Fibroblast of gingiva (primary cell): Measurements from ENCODE around the gene CHRDL1.

Source experiments
- DNase-seq: peaks from one replicate; pipeline ENCODE4 v3.0.0-alpha.2; 2011; ENCODE audit warnings: low read depth

CHRDL1 gene

DNA sequence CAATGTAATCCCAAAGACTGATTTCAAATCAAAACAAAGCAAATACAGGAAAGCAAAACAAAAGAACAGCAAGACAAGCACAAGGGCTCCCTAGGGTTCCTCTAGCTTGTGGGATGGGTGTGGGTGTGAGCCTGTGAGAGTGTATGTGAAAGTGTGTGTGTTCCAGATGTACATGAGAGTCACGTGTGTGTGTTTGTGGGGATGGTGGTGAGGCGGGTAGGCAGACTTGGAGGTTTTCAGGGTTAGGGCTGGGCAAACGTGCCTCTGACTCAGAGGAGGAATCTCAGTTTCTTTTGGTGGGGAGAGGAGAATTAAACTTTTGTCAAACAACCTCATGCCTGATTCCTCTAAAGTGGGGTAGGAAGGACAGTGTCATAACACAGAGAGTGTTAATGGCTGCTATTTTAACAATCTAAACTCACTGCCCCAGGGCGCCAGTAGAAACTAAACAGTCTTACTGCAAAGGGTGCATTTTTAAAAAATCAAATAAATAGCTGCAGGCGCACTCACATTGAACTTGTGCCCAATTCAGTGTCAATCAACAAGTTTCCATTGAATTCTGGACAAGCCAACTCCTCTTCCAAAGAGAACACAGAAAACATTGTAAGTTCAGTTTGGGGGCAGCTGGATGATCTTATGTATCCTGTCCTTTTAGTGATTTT lies 51.8 kb downstream of the CHRDL1 start:
- DNase-seq: peak; percentile 32

DNA sequence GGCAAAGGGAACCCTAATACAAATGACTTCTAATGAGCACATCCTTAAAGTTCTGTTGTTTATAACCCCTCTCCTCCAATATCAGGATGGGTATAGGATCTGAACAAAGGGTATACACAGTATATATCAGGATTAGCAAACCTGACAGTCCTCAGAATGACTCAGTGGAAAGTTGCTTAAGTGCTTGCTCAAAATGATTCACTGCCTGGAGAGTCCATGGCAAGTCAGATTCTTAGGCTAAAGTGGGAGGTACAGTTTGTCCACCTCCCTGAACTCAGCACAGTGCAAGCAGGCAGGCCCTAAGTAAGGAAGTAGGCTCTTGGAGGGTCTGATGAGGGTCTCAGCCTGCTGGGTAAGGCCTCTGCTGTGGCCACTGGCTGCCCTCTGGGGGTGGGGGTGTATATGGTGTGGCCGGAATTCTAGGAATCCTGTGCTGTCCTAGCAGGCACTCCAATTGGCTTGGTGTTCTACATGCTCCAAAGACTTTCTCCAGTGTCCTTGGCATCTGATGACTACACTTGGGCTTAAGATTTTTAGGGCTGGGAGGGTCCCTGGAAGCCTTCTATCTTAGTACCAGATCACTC lies 54.3 kb downstream of the CHRDL1 start:
- DNase-seq: peak; percentile 69

DNA sequence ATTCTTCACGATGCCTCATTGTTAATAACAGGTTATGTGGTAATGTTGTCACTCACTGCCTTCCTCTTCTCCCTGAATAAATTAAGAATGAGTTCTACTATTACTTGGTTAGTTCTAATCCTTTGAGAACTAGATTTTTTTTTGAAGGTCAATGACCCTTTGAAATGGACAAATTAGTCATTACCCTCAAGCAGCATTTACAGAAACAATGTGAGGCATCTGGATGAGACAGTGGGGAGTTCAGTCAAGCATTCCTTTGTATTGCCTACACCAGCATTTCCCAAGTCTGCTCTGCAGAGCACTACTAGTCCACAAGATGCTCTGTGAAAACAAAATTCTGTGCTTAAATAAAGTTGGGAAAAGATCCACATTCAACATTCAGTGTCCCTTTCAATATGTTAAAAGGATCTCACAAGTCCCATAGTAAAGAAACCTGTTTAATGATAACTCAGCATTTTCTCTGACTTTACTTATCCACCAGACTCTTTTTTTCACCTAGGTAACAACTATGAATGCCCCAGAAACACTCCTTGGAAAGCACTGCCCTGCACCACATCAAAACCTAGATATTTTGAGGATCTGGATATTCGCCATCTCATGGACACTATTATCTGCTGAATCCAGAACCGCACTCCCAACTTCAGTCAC lies 60.6 kb downstream of the CHRDL1 start:
- DNase-seq: peak; percentile 84

DNA sequence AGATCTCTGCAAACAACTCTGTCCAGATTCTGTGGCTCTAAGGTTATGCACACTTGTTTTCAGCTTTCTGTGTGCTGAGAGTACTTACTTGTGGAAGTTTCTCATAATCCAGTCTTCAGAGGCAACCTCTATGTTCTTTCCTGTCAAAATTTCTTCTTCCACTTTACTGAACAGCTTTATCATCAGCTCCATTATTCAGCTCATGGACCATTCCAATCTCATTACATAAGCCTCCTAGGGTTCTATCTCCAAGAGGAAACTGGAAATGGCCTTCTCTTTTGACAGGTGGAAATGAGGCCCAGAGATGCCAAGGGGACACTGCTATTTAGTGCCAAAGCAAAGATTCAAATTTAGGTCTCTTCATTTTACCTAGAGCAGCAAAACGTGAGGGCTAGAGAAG lies 61.3 kb downstream of the CHRDL1 start:
- no peak for DNase-seq

DNA sequence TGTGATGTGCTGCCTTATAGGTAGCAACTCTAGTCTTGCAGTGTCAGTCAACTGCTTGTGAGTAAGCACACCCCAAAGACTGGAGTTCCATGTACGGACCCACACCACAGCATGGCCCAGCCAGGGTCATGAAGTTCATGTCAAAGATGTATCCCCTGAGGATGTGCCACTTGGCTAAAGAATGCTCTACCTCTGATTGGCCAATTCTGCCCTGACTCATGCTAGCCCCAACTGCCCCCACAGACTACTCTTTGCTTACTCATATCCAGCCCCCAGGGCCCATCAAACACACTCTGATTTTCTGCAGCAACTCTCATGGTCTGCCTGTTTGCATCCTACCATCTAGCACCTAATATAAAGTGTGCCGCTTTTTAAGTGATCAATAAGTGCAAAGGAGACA lies 62.5 kb downstream of the CHRDL1 start:
- DNase-seq: no peak

DNA sequence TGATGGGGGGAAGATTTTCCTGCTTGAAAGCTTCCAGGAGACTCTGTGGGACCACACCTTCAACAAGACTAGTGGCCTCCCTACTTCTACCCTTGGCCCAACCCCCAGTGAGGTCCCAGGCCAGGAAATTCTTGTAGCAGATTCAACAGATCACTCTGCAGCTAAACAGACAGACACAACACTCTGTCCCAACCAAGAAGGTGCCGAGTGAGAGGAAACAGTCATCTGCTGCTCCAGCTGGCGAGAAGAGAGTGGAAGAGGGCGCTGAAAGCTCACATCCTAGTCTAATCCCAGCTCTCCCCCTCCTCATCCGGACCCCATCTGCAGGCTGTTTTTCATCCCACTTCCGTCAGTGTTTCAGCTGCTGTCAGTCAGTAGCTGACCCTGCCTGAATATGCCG lies 63.4 kb downstream of the CHRDL1 start:
- no peak for DNase-seq

DNA sequence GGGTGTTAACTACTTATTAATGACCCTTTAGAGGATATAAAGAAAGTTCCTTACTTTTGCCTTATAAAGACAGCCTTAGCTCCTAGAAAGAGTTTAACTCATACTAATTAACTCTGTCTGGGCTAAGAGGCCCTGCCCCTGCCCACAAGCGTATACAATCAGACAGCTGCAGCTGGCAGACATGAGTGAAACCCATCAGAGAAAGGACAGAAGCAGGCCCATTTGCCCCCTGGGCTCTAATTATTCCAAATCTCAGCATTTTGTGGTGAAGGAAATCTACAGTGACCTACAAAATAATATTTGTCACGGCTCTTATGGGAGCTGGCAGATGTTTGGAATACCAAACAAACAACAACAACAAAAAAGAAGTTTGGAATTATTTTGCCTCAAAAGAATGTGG lies 71.8 kb downstream of the CHRDL1 start:
- DNase-seq: no peak

DNA sequence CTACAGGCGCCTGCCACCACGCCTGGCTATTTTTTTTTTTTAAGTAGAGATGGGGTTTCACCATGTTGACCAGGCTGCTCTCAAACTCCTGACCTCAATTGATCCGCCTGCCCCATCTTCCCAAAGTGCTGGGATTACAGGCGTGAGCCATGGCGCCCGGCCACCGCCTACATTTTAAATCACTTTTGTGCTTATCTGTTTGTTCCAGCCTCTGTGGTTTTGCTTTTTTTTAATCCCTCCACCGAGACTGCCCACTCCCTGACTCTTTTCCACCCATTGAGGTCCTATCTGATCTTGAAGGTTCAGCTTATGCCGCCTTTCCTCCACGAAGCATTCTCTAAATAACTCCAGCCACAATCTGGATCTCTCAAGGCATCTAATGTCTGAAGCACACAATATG lies 73.5 kb downstream of the CHRDL1 start:
- DNase-seq: no peak

DNA sequence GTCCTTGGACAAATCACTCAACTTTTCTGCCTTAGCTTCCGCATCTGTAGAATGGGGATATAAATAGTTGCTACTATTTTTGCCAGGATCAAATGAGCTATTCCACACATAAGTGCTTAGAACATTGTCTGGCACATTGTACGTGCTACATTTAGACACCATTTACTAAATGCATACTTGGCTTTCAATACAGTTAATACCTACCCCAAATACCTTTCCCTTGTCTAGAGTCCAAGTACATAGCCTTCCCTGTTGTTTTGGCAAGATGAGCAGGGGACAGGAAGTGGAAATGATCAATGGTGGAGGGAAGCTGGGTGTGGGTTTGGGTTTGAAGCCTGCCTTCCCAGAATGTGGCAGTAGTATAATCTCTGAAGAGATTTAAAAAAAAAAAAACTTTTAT lies 82.0 kb downstream of the CHRDL1 start:
- DNase-seq: no peak

DNA sequence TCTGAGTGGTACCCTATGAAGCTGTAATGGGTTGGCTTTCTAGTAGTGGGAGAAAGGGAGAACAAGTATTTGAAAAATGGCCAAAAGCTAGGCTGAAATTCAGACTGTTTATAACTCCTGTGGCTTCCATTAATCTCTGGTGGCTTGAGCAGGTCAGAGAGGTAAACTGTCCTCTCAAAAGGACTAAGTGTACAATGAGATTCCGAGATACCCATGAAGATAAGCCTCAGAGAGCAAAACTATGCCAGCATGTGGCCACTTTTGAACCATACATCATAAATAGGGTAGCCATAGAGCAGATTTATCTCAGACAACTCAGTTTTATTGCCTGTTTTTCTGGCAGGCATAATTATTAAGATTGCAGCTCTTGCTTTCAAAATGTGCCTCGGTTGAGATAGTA lies 89.2 kb downstream of the CHRDL1 start:
- no peak for DNase-seq

DNA sequence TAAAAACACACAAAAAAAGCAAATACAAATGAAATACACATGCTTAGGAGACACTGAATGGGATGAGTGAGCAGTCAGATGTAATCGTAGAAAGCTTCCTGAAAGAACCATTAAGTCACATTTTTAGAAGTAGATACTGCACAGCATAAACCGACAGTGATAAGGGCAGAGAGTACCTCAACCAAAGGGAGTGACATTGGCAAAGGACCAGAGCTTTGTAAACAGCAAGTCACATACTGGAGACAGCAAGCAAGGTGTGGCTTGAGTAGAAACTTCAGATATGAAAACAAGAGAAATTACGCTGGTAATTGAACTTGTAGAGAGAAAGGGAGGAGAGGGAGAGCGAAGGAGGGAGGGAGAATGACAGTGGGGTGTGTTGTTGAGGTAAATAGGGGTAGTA lies 92.0 kb downstream of the CHRDL1 start:
- no peak for DNase-seq

DNA sequence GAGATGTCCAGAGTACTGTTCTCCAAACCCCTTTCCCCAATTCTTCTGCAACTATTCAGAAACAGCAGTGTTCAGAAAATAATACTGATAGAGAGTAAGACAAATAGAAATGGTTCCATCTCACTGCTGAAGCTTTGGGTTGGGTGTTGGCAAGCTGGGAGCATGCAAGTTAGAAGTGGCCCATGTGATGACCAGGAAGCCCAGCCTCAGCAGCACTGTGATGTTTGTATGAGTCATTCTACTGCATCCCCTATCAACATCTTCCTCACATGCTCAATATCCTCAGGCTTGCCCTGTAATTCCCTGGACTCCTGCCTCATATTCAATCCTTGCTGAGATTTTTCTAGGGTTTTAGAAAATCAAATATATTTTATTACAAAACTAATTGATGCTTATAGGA lies 96.5 kb downstream of the CHRDL1 start:
- peak; percentile 1 for DNase-seq

DNA sequence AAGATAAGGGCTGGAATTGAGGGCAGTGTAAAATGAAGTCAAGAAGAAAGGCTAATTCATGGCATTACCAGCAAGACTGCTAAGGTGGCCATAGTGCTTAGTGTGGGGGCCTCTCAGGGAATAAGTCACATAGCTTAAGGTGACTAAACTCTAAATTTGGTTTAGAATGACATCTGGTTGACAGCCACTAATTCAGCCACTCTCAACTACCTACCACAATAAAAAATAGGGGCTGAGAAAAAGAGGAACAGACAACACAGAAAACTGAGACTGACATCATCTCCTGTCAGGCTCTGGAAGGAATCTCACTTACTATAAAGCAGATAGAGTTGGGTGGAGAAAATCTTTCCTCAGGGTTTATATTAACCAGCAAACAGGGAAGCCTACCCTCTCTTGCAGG lies 96.9 kb downstream of the CHRDL1 start:
- DNase-seq: no peak

DNA sequence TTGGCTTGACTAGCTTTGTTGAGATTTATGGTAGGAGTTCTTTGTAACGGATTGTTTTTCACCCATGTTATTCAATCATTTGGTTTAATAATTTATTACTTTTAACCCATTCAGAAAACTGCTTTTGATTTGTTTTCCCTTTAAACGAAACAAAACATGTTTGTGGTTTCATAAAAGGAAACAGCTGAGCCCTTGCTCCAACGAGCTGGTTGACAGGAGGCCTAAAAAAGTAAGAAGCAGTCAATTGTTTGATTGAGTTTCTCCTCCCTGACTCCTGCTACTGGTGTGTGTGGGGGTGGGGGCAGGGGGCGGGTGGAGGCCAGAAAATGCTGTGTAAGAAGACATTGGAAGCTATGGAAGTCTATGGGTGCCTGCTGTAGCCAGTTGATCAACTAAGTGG lies 102.8 kb downstream of the CHRDL1 start:
- DNase-seq: no peak

DNA sequence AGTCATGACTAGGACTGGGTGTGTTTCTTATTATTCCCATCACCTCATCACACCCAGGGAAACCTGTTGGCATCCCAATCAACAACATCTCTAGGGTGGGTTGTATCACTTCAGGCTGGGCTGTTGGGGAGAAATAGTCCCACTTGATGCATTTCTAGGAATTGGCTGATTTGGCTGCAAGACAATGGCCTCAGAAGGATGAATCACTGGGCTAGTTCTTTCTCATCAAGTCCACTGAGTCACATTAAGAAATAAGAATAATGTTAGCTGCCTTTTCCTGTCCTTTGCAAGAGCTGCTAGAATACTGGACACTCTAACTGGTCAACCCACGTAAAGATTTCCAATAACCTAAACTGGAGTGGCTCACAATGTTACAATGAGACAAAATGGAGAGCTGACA lies 104.2 kb downstream of the CHRDL1 start:
- DNase-seq: no peak

DNA sequence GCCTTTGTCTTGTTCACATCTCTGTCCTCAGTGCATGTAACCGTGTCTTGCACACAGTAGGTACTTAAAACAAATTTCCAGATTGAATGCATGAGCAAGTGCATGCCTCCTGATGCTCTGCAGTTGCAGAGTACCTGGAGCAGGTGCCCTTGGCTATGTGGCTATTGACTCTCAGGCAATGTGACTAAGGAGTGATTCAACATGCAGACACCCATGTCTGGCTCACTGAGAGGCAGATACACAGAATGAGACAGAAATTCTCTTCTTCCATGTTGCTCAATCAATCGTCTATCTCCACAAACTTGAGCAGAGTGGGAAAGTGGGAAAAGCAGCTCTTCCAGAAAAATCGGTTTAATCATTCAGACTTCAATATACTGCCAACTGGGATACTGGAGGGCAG lies 111.0 kb downstream of the CHRDL1 start:
- DNase-seq: no peak

DNA sequence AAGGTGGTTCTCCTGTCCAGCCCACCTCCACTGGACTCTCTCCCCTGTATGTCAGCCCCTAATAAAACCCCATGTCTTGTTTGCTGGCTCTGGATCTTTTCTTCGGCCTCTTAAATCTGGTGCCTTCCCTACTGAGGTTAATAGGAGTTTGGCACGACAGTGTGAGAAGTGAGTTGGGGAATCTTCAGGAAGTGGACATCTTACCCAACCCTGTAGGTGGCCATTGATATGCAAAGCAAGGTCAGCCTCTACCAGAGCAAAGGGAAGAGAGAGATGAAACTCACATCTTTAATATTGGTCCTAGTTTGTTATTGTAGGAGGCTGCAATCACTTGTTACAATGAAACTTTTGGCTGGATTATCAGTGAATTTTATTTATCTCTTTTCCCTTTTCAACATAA lies 111.7 kb downstream of the CHRDL1 start:
- no peak for DNase-seq

DNA sequence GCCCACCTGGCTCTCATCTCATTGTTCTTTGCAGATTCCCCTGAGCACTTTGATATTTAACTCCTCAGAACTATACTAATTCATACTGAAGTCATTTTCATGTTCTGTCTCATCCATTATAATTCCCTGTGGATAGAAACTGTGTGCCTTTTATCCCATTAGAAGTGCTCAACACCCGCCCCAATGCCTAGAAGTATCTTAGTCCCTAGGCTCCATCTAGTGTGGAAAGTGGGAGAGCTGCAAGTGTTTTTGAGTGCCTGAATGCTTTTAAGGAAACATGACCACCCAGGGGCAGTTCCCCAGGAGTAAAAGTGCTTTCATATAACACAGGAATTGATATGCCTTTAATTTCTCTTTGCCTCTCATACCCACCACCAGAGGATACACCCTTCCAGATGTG lies 117.0 kb downstream of the CHRDL1 start:
- DNase-seq: no peak

DNA sequence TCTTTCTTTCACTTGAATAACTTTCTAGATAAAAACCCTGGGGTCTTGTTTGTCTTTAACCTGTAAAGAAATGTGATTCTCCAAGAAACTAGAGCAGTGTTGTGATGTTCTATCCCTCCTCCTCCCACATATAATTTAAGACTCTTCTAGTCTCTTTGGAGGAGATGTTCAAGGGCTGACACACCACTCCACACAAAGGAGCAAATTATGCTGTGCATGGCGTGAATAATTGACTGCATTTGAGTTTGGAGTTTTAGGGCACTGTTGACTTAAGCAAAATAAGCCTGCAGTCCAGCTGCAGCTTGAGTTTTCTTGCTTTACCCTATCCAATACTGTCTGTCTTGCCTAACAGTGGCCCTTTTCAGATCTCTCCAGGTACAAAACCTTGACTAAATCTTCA lies 119.7 kb downstream of the CHRDL1 start:
- no peak for DNase-seq

DNA sequence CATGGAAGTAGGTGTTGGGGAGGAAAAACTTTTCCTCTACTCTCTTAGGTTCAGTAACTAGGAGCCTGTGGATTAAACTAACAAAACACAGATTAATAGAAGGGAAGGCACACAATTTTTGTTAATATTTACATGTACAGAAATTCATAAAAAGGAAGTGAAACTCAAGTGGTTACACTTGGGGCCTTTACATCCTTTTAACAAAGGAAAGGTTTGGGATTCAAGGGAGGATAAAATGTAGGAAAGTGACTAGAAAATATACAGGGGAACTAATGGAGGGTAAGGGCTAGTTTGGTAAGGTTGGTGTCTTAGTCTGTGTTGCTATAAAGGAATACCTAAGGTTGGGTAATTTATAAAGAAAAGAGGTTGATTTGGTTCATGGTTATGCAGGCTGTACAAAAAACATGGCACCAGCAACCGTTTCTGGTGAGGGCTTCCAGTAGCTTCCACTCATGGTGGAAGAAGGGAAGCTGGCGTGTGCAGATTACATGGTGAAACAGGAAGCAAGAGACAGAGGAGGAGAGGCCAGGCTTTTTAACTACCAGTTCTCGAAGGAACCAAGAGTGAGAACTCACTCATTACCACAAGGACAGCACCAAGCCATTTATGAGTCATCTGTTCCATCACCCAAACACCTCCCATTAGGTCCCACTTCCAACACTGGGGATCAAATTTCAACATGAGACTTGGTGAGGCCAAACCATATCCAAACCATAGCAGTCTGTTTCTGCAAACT lies 124.4 kb downstream of the CHRDL1 start:
- no peak for DNase-seq

DNA sequence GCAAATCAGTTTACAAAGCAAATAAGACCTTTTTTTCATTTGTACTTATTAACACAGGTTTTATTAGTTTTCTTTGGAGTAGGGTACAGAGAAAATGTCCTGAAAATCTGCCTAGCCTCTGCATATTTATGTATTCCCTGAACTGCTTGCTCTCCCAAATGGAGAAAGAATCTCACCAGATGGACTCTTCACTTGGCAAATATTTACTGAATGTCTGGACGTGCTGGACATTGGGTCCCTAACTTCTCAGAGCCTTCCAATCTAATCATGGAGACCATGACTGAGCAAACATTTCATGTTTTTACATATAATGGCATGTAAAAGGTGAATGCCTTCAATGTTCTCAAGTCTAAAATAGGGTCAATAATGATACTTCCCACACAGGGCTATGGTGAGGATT lies 126.0 kb downstream of the CHRDL1 start:
- no peak for DNase-seq

DNA sequence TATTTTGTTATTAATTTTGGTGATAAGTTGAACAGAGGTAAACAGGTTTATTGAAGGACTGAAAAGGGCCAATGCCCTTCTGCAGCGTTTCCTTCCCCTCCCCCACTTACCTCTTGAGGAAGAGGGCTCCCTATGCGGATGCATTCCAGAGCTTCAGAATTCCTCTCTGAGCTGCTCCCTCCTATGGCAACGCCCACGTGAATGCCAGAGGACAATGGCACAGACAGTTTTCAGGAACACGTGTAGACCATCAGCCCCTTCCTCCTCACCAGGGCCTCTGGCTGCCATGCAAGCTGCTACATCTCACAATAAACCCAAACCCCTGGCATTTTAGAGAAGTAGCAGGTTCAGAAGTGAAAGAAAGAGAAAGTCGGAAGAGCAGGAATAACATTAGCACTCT lies 127.9 kb downstream of the CHRDL1 start:
- no peak for DNase-seq
